Tibial artery (tissue), 4 donors: ENCODE measurements around the gene TBC1D32.

ENCODE experiments used
- DNase-seq, 2 donors: peaks; one replicate each; pipeline ENCODE4 v3.0.0-alpha.2; 2019
- H3K27ac ChIP-seq, 2 donors: fragments of 200-600 bp; sonication (generic) in 1 of 2; 1 replicate in 1 of 2; 2 replicates in 1 of 2; pipeline ENCODE4 v1.5.1; 2018 to 2019; ENCODE audit warnings: mild to moderate bottlenecking in 1 of 2
- H3K27me3 ChIP-seq, 2 donors: fragments of 200-600 bp; sonication (generic) in 1 of 2; one replicate each; pipeline versions ENCODE4 v1.5.1 to v1.6.0; 2016 to 2019
- H3K36me3 ChIP-seq, 3 donors: fragments of 200-600 bp; sonication (generic) in 2 of 3; one replicate each; pipeline ENCODE4 v1.5.1; 2016 to 2019; ENCODE audit warnings: mild to moderate bottlenecking in 2 of 3
- H3K4me1 ChIP-seq, 4 donors: fragments of 200-600 bp; sonication (generic) in 2 of 4; 1 replicate in 3 of 4; 2 replicates in 1 of 4; pipeline ENCODE4 v1.5.1; 2016 to 2019
- H3K4me3 ChIP-seq, 2 donors: fragments of 200-600 bp; sonication (generic) in 1 of 2; 1 replicate in 1 of 2; 2 replicates in 1 of 2; pipeline ENCODE4 v1.5.1; 2018 to 2019; ENCODE audit warnings: mild to moderate bottlenecking in 2 of 2
- H3K9me3 ChIP-seq, 3 donors: fragments of 200-600 bp; sonication (generic) in 1 of 3; one replicate each; pipeline ENCODE4 v1.5.1; 2016 to 2019
- intact Hi-C: fragments of 100-400 bp; cut with DNase I; formaldehyde crosslinking; loops from one replicate; pipeline ENCODE4 v1.15.0; 2023; ENCODE audit warnings: low total_unique reads
- TF ChIP-seq, protein P1 (sequence below), 2 experiments: fragments of 200-600 bp in 1 of 2; fragments of 450-650 bp in 1 of 2; IDR thresholded peaks; one replicate each; pipeline ENCODE4 v1.5.1; 2017 to 2019; ENCODE audit warnings: antibody characterized with exemption in 2 of 2, mild to moderate bottlenecking in 1 of 2, moderate library complexity in 1 of 2

TBC1D32 gene

DNA sequence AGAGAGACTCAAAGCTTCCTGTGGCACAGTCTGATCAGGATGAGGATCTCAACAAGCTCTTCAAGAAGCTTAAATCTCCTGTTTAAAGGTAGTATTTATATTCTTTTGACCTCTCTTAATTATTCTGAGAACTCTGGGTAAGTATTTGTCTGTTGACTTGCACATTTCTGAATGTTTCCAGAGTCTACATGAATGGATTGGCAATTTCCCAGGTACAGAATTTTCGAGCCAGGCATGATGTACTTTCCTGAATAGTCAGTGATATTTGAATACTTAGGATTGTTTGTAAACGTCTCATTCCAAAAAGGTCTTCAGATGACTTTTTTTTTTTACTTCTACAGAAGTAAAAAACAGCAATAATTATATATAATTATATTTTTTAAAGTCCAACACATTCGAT, 293.4 kb downstream of the TBC1D32 start:
- no peak for DNase-seq
- no peak overlapping the region for H3K4me3 ChIP-seq
- TF ChIP-seq, protein P1, sequence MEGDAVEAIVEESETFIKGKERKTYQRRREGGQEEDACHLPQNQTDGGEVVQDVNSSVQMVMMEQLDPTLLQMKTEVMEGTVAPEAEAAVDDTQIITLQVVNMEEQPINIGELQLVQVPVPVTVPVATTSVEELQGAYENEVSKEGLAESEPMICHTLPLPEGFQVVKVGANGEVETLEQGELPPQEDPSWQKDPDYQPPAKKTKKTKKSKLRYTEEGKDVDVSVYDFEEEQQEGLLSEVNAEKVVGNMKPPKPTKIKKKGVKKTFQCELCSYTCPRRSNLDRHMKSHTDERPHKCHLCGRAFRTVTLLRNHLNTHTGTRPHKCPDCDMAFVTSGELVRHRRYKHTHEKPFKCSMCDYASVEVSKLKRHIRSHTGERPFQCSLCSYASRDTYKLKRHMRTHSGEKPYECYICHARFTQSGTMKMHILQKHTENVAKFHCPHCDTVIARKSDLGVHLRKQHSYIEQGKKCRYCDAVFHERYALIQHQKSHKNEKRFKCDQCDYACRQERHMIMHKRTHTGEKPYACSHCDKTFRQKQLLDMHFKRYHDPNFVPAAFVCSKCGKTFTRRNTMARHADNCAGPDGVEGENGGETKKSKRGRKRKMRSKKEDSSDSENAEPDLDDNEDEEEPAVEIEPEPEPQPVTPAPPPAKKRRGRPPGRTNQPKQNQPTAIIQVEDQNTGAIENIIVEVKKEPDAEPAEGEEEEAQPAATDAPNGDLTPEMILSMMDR (IDR thresholded peaks at IDR 0.05): no peak
- no peaks in the 10 kb centered on the region for H3K27me3 ChIP-seq
- no peaks in the 10 kb centered on the region for H3K9me3 ChIP-seq
- H3K27ac ChIP-seq: no peak overlapping the region
- H3K36me3 ChIP-seq: no peaks in the 10 kb centered on the region
- no peaks in the 10 kb centered on the region for H3K4me1 ChIP-seq
- intact Hi-C loops: no loop called here

- Histone ChIP-seq H3K4me3 (no peak overlapping the region), H3K36me3 (no peaks in the 10 kb centered on the region), H3K9me3 (no peaks in the 10 kb centered on the region), H3K4me1 (no peaks in the 10 kb centered on the region), H3K27me3 (no peaks in the 10 kb centered on the region), H3K27ac (no peak overlapping the region)
- intact Hi-C loops: no loop called here
- TF ChIP-seq, protein P1 (IDR thresholded peaks at IDR 0.05): no peak
- no peak for DNase-seq
Measured at GRCh38 chr6:121033091-121033490, 301.2 kb downstream of the TBC1D32 start.

- no peaks in the 10 kb centered on the region for H3K4me1 ChIP-seq
Measured at GRCh38 chr6:121032268-121033006, 301.8 kb downstream of the TBC1D32 start.

More at GRCh38 chr6:121032268-121033006, 301.8 kb downstream of the TBC1D32 start:
- Histone ChIP-seq H3K9me3 (no peaks in the 10 kb centered on the region), H3K27me3 (no peaks in the 10 kb centered on the region), H3K27ac (no peak overlapping the region), H3K4me3 (no peak overlapping the region), H3K36me3 (no peaks in the 10 kb centered on the region)
- intact Hi-C loops: no loop called here
- no peak for DNase-seq
- TF ChIP-seq, protein P1 (IDR thresholded peaks at IDR 0.05): no peak
